HG03378 (cell line): ENCODE measurements around the gene TAL2.
A peak's percentile ranks its signal among the peaks of the same experiment; 100 is the strongest.
"Not testable (repeated sequence)": the region's sequence is repeated elsewhere in the genome, so short reads cannot be mapped to it uniquely, and the experiment has no call there.

Source experiments
- ATAC-seq: cut with Tn5 transposase; IDR thresholded peaks from one replicate; pipeline ENCODE4 v1.9.1; 2021; ENCODE audit warnings: mild to moderate bottlenecking, moderate library complexity; ENCODE audit not compliant: unreplicated experiment

TAL2 gene

DNA sequence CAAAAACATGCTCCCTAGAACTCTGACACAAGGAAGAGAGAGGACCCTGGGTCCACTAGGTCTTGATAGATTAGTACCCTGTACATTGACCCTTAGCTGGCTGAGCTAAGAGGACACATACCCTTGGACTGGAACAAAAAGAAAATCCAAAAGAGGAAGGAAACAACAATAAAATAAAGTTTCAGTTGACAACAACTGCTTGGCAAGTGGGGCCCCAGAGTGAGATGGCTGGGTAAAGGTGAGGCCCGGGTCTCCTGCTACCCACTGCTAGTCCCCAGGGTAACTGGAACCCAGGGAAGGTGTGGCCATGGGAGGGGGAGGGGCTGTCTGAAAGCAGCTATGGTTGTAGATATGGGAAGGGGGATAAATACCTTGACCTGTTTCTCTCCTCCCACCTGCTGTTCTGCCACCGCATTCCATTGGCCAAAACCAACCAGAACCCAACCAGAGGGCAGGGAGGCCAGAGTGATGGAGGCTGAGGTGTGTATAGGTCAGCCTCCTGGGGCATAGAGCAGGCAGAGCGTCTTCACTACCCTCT is 11.7 kb downstream of the TAL2 start:
- no peak for ATAC-seq

DNA sequence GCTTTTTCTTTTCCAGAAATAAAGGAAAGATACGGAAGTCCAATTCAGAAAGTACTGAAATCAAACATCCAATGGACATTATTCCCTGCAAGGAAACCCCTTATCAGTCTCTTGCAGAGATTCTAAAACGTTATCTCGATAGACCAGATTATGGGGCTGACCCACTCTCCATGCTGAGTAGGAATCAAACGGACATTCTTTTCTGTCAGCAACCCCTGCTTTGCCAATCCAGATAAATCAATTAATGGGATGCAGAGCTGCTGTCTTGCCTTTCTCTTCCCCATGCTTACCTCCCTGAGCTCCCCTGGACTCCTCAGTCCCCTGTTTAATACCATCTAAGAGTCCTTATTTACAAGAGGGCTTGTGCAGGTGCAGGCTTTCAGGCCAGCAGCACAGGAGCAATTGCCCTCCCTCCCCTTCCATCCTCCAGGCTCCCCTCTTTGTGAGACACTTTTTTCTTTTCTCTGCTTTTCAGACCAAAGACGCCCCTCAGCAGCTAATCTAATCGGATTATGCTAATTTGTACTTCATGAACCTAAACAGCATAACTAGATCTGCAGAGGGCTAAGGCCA is 14.2 kb downstream of the TAL2 start:
- ATAC-seq = no peak

DNA sequence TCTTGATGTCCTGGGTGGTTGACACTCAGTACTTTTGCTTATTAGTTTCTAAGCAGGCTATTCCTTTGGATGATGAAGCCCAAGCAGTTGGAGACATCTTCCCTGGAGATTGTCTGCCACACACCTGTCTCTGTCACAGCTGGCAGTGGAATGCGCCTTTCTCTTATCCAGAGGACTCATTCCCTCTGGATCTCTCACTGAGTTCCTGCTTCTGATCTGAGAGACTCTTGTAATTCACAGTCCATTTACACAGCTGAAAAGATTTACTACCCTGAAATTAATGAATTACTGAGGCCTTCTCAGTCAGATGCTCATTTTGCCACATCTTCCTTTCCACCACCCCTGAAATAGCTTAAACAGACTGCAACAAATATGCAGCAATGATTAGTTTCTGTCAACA is 15.9 kb downstream of the TAL2 start:
- no peak for ATAC-seq

DNA sequence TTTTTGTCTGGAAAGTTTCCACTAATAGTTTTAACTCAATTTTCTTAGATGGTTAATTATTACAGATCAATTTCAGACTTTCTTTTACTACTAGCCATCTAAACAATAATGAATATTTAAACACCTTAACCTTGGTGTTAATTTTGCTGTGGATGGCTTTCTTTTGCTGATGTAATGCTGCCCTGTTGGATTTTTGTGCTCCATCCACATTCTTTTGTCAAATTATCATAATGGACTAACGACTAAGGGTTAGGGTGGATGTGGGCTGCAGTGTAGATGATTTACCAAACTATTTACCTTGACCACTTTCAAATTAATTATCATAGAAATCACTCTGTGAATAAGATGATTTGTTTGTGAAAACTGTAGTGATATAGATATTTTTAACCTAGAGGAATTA is 16.5 kb downstream of the TAL2 start:
- ATAC-seq = no peak

DNA sequence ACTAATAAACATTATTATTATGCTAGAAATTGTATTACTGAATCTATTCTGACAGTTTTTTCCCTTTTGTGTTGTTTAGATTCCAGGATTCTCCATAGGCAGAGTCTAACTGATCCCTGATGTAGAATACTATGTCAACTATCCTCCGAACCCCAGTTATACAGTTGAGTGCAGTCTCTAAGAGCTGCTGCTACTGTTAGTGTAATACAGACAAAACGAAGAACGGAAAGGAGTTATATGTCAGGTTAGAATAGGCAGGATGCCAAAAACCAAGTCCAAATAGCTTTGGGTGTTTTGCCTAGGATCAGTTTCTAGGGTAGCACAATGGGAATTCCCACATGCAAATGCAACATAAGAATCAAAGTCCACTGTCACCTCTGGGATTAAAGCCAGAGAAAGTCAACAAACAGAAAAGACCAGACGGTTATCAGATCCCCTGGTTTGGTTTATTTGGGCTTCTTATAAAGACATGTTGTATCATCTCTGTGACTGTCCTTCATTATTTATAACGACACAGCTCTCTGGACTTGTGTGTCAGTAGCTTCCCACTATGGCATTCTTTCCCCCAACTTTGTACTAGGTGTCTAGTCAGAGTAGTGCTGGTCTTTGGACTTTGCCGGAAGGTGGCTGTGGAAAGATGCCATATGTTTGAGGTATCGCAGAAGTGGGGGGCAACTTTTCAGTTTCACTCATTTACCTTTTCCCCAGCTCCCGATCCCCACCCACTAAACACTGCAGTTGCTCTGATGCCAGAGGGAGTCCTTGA is 17.2 kb downstream of the TAL2 start:
- no peak for ATAC-seq

DNA sequence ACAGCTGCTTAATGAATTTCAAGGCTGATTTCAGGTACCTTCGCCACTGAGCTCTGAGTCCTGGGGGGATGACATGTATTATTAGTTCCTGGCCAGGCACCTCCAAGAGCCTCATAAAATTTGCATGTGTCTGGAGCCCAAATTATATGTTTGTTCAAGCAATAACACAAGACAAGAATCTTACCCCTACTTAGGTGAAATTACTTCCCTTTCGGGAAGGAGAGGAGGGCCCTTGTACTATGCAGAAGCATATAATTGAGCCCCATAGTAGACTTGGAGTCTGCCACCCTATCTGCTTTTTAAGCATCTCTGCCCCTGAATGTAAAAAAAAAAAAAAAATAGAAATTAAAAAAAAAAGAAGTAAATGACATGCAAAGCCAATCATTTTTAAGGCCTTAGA is 19.1 kb downstream of the TAL2 start:
- ATAC-seq = no peak

DNA sequence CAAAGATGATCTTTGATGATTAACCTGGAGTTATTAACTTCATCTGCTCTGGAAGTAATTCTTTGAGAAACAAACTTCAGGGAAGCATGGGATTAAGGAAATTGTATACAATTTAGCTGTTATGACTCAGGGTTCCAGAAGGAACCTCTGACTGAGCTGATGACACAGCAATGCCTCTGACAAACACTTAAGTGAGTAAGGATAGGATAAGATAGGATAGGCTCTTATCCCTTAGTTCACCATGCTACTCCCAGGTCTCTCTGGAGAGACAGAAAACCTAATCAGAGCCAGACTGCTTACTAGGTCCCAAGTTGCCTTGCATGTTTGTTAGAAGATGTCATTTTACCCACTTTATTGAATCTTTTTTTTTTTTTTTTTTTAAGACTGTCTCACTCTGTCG is 19.5 kb downstream of the TAL2 start:
- no peak for ATAC-seq

DNA sequence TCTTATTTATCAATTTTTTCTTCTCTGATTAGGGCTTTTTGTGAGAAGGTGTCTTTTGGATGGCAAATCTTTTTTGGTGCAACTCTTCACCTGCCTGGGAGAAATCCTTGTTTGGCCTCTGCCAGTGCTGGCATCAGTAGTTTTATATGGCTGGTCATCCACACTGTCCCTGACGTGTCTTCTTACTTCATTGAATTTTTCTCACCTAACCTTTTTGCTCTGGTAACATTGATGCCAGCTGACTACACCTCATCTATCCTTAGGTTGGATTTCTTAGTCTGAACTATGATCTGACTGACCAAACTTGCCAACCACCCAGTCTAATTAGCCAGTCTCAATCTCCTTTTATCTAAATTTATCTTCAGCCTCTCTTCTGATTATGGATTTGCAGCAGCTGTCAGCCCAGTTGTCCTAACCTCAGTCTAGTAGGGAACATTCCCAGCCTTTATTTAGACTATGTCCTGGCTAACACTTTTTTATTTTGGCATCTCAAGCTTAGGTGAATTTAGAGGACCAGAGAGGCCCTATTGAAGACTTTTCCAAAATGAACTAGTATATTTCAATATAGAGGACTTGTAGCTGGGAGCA is 21.5 kb downstream of the TAL2 start:
- ATAC-seq = no peak

DNA sequence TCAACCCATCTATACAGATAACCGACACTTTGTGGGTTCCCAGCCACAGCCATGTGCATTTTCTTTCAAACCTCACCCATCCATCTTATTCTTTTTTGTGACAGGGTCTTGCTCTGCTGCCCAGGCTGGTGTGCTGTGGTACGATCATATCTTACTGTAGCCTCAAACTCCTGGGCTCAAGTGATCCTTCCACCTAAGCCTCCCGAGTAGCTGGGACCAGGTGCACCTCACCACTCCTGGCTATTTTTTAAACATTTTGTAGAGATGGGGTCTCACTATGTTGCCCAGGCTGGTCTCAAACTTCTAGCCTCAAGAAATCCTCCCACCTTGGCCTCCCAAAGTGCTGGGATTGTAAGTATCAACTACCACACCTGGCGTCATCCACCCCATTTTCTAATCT is 24.7 kb downstream of the TAL2 start:
- no peak for ATAC-seq

DNA sequence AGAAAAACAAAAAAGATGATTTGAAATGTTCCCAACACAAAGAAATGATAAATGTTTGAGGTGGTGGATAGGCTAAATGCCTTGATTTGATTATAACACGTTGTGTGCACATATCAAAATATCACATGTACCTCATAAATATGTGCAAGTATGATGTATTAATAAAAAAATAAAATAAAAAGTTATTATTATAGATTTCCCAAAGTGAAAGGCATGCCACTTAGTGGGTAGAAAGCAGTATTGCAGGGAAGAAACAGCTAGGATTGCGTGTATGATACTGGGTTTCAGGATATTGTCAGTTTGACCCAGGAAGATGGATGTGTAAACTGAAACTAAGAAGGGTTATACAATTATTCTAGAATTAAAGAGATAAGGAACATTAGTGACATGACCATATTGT is 28.5 kb downstream of the TAL2 start:
- ATAC-seq = no peak

DNA sequence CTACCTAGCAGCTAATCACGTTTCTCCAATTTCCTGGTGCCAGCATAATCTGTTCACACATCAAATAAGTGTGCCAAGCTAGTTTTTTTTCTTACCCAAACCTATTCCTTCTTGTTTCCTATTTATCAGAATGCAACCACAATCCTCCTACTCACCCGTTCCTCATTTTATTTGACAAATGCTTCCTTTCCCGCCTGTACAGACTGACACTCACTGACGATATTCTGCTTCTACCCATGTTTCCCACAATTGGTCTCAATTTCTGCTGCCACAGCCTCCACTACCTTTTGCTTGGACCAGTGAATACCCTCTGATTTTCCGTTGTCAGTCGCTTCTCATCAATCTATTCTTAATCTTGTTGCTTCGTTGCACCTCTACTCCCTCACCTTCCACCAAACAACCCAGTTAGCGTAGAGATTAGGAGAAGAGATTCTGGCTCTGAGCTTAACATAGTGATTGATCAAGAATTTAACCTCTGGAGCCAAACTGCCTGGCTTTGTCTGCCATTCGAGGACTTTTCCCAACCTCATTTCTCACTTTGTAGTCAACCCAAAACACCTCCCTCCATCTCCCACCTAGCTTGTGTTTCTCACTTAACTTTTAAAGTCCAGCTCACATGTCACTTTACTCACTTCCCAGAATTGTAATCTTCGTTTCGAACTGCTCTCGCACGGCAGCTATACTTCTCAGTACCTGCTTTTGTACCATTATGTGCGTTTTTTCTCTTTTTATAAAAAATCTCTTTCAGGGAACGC is 31.4 kb downstream of the TAL2 start:
- ATAC-seq = peak; percentile 33

DNA sequence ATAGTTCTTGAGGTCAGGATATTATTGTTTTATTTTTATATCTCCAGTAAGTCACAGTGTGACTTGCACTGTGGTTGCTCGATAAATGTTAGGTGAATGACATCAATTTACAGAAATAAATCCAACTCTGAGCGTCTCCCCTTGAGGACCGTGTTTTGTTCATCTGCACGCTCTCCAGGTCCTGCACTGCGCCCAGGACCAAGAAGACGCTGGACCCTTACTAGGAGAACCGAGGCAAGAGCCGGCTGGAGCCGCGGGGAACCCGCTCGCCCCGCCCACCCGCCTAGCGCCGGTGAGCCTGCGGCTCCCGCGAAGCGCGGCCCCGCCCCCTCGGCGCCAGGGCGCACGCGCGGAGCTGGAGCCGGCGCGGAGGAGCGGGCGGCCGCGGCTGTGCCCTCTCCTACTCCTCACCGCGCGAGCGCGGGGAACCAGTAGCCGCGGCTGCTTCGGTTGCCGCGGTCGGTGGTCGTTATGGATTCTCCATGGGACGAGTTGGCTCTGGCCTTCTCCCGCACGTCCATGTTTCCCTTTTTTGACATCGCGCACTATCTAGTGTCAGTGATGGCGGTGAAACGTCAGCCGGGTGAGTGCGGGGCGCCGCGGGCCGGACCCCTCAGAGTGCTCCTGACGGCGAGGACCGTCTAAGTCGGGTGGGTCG is 32.1 kb downstream of the TAL2 start, which contains the start of gene TMEM38B:
TSS of gene TMEM38B (plus strand) at position 352 of the 658 bp plus-strand sequence. CDS start at position 472, 120 bp downstream.
- peak; percentile 43 for ATAC-seq

DNA sequence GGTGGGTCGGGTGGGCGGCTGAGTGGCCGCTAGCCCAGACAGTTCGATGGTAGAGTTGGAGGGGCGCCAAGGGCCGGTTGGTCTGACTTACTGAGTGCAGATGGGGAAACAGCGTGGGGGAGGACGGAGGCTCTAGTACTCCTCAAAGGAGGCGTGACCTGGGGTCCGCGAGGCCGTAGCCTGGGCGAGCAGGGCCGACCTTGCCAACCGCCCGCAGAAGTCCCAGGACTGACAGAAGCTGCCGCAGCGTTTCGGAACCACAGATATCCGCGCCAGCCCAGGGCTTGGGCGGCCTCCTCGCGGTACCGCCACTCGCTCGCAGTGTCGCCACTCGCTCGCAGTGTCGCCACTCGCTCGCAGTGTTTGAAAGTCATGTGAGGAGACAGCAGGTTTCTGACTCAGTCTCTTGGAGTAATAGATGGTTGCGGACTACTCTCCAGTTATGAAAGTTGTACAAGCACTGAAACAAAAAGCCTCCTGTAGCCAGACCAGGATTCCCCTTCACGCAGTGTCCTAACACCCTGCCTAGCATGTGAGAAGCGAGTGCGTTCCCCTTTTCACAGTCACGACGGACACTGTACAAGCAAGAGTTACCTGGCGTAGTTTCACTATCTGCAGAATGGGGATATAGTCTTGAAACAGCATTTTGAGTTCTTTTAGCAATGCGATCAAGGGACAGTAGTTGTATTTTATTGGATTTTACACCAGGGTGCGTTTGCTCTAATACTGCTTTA is 32.8 kb downstream of the TAL2 start:
- ATAC-seq = peak; percentile 61

DNA sequence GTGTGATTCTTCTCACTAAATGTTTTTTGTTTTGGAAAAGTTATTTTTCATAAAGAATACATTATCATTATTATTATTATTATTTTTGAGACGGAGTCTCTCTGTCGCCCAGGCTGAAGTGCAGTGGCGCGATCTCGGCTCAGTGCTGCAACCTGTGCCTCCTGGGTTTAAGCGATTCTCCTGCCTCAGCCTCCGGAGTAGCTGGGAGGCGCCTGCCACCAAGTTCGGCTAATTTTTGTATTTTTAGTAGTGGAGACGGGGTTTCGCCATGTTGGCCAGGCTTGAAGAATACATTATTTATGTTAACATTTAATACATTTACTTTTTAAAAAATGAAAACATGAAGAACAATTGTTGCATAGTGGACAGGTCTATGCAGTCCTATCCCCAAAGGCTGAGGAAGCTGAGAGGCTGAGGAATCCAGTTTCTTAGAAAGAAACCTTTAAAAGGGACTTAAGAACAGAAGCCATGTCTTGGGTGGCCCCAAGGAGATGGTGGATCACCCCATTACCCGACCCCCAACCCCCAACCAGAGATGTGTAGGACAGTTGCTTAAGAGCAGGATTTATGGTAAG is 34.0 kb downstream of the TAL2 start:
- ATAC-seq = no peak

DNA sequence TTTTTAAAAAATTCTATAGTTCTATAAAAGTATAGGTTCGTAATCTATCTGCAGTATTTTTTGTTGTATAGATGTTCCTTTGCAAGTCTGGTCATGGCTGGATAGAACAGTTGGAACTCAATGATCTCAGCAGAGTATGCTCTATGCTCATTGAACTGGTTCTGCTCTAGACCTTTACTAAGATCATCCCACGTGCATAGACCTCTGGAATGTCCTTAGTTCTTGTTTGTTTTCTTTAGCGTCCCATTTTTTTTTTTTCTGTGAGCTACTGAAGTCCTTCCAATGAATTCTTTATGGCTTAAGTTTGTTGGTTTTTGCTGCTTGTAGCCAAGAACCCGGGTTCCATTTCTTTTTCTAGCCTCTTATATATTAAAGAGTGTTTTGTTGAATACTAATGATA is 35.6 kb downstream of the TAL2 start:
- ATAC-seq = no peak

DNA sequence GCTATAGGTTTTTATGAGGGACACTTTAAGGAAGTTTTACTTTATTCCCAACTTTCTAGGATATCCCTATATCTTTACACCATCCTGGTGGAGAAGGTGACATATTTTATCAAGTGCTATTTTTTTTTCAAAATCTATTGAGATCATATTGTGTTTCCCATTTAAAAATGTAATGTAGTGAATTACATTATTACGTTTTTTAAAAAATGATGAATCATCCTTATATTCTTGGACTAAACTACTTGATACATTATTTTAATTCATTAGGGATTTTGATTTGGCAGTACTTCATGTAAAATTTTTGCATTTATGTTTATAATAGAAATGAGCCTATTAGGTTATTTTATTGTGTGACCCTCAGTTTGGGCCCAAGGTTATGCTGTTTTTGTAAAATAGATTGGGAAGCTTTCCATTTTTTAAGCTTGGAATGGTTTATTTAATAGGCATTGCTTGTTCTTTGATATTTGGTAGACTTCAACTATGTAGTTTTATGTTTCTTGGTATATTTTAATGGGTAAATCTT is 36.2 kb downstream of the TAL2 start:
- ATAC-seq = no peak

DNA sequence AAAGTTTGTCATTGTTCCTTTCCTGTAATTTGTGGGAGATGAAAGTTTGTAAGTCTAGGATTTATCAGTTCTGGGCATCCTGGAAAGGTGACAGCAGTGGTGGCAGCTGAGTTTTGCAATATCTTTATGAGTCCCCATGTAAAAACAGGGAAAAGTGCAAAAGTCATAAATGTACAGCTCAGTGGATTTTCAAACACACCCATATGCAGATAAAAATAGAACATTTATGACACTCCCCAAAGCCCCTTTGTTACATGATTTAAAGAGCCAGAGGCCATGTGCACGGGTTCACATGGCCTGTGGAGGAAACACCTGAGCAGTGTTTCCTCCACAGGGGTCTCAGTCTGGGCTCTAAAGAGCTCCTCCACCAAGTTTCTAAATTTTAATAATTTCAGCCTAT is 38.4 kb downstream of the TAL2 start:
- ATAC-seq = no peak

DNA sequence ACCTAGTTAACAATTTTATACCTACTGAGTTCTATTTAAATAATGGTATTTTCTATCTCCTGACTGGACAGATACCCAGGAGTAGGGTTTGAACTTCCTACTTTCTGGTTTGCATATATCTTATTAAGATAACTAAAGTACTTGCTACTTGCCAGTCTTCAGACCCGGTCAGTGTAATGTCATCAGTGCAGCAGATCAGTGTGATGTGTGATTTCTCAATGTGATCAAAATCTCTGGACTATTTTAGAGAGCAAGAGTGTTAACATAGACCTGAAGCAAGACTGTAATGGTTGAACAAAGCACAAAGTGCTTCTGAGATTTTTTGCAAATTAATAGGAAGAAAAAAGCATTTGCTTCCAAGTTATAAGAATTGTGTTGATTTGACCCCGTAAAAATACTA is 38.9 kb downstream of the TAL2 start:
- no peak for ATAC-seq

DNA sequence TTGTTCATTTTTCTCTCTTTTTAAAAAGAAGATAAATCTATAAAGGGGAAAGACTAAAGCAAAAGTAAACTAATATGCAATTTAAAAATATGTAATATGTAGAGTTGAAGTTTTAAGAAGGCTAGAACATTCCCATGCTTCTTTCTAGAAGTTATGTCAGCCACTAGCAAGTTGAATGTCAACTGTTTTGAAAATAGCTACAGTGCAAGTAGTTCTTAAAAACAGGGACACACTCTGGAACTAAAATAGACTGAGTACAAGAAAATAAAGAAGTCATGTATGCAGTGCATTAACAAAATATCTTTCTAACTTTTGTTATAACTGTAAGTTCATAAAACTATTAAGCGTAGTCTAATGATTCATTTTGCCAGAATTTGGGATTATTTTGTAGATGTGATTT is 40.0 kb downstream of the TAL2 start:
- ATAC-seq = no peak

DNA sequence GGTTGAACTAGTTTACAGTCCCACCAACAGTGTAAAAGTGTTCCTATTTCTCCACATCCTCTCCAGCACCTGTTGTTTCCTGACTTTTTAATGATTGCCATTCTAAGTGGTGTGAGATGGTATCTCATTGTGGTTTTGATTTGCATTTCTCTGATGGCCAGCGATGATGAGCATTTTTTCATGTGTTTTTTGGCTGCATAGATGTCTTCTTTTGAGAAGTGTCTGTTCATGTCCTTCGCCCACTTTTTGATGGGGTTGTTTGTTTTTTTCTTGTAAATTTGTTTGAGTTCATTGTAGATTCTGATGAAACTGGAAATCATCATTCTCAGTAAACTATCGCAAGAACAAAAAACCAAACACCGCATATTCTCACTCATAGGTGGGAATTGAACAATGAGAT is 41.4 kb downstream of the TAL2 start:
- not testable (repeated sequence) for ATAC-seq
